ENCODE measurements around the gene RAB40C.

Gene RAB40C

GRCh38 chr16:619476-620100 lies 29.7 kb downstream of the RAB40C start:
- DNase-seq = no peak

GRCh38 chr16:620700-621525 lies 31.0 kb downstream of the RAB40C start:
- no peak for DNase-seq

- DNase-seq = no peak
Measured at GRCh38 chr16:621526-622105, 31.8 kb downstream of the RAB40C start.

GRCh38 chr16:622920-623280 lies 33.0 kb downstream of the RAB40C start:
- no peak for DNase-seq

GRCh38 chr16:624526-625070 lies 34.7 kb downstream of the RAB40C start:
- DNase-seq = no peak

GRCh38 chr16:625117-625976 lies 35.5 kb downstream of the RAB40C start:
- no peak for DNase-seq

GRCh38 chr16:625977-626765 lies 36.3 kb downstream of the RAB40C start:
- DNase-seq = no peak

GRCh38 chr16:626787-627453 lies 37.1 kb downstream of the RAB40C start:
- DNase-seq = no peak

GRCh38 chr16:627454-628239 lies 37.8 kb downstream of the RAB40C start:
- no peak for DNase-seq

GRCh38 chr16:628321-629061 lies 38.6 kb downstream of the RAB40C start:
- no peak for DNase-seq

- no peak for DNase-seq
Measured at GRCh38 chr16:629185-629832, 39.4 kb downstream of the RAB40C start.

- no peak for DNase-seq
Measured at GRCh38 chr16:629833-630248, 40.0 kb downstream of the RAB40C start.

GRCh38 chr16:630249-630814 lies 40.5 kb downstream of the RAB40C start:
- DNase-seq = no peak

GRCh38 chr16:630815-631405 lies 41.0 kb downstream of the RAB40C start, which contains the start of gene WFIKKN1:
Gene WFIKKN1 (plus strand): TSS chr16:630985. CDS start chr16:631254, 269 bp downstream.
- DNase-seq = no peak

- no peak for DNase-seq
Measured at GRCh38 chr16:631808-632358, 42.0 kb downstream of the RAB40C start.

GRCh38 chr16:632486-633335 lies 42.8 kb downstream of the RAB40C start:
- no peak for DNase-seq

All from CD4-positive, alpha-beta T cell treated with Interleukin-6 for 4 hours (primary cell).